ENCODE results near the gene HIVEP3.
A peak's percentile ranks its signal among the peaks of the same experiment; 100 is the strongest.

HIVEP3 gene

GRCh38 chr1:41728403-41729202, 190.1 kb downstream of the HIVEP3 start:
- Histone ChIP-seq H3K4me1 (ENCODE audit: control extremely low read depth in 1 of 4, control insufficient read depth in 4 of 4, insufficient read depth in 4 of 4, low read length in 3 of 4) (peaks cover 10 to 67% (median 43%) of the 10 kb centered on the region in 4 experiments), H3K27me3 (replicated peaks in 2 of 5; ENCODE audit: control insufficient read depth in 4 of 5, insufficient read depth in 5 of 5, low read length in 4 of 5) (peaks cover 0 to 2% (median 0%) of the 10 kb centered on the region in 5 experiments), H3K36me3 (ENCODE audit: control insufficient read depth in 4 of 4, insufficient read depth in 4 of 4, low read length in 3 of 4) (no peaks in the 10 kb centered on the region), H3K27ac (ENCODE audit: insufficient read depth in 1 of 2, low read depth in 1 of 2, low read length in 2 of 2, poor library complexity in 1 of 2, severe bottlenecking in 2 of 2) (no peak overlapping the region), H3K9me3 (ENCODE audit: control extremely low read depth in 1 of 5, control insufficient read depth in 4 of 5, insufficient read depth in 2 of 5, low read depth in 1 of 5, low read length in 4 of 5) (peaks cover 0 to 4% (median 0%) of the 10 kb centered on the region in 5 experiments), H3K4me3 (ENCODE audit: control insufficient read depth in 1 of 7, extremely low read depth in 1 of 7, insufficient read depth in 4 of 7, low read depth in 2 of 7, low read length in 6 of 7) (no peak overlapping the region)
- ChIA-PET POLR2A (interaction anchor here (1.1 to 1.8 kb wide), 2 partner anchors 8 to 10 kb away, joined by 3 to 8 read pairs; no protein-coding TSS in a partner anchor), CTCF (interaction anchor here (1.3 to 4.0 kb wide), 5 partner anchors 11 to 446 kb away, joined by 3 to 31 read pairs (median 3); no protein-coding TSS in a partner anchor)
- peak; percentile 25 to 79 (median 76) for DNase-seq
- 83% methylated on average over 9 of the region's 12 CpGs for WGBS (ENCODE audit: insufficient coverage)

GRCh38 chr1:41727749-41728115, 191.0 kb downstream of the HIVEP3 start:
- H3K36me3 ChIP-seq (ENCODE audit: control insufficient read depth in 4 of 4, insufficient read depth in 4 of 4, low read length in 3 of 4): no peaks in the 10 kb centered on the region
- ChIA-PET CTCF (interaction anchor here (1.0 to 4.0 kb wide), 9 partner anchors 12 to 154 kb away, joined by 3 to 31 read pairs (median 4); no protein-coding TSS in a partner anchor), POLR2A (interaction anchor here (0.9 to 1.3 kb wide), 7 partner anchors 9 to 62 kb away, joined by 3 to 4 read pairs (median 4); no protein-coding TSS in a partner anchor)
- peaks cover 0 to 4% (median 0%) of the 10 kb centered on the region in 5 experiments for H3K9me3 ChIP-seq (ENCODE audit: control extremely low read depth in 1 of 5, control insufficient read depth in 4 of 5, insufficient read depth in 2 of 5, low read depth in 1 of 5, low read length in 4 of 5)
- H3K4me3 ChIP-seq (ENCODE audit: control insufficient read depth in 1 of 7, extremely low read depth in 1 of 7, insufficient read depth in 4 of 7, low read depth in 2 of 7, low read length in 6 of 7): peak overlapping the region in 3 of 7 experiments; percentile 15 to 54 (median 29)
- no peak for DNase-seq
- WGBS (ENCODE audit: insufficient coverage): 73% methylated on average over 4 of the region's 4 CpGs
- H3K27me3 ChIP-seq (replicated peaks in 2 of 5; ENCODE audit: control insufficient read depth in 4 of 5, insufficient read depth in 5 of 5, low read length in 4 of 5): peaks cover 0 to 2% (median 0%) of the 10 kb centered on the region in 5 experiments
- peak overlapping the region in 1 of 2 experiments; percentile 51 for H3K27ac ChIP-seq (ENCODE audit: insufficient read depth in 1 of 2, low read depth in 1 of 2, low read length in 2 of 2, poor library complexity in 1 of 2, severe bottlenecking in 2 of 2)
- peaks cover 10 to 66% (median 43%) of the 10 kb centered on the region in 4 experiments for H3K4me1 ChIP-seq (ENCODE audit: control extremely low read depth in 1 of 4, control insufficient read depth in 4 of 4, insufficient read depth in 4 of 4, low read length in 3 of 4)

GRCh38 chr1:41726899-41727748, 191.6 kb downstream of the HIVEP3 start:
- Histone ChIP-seq H3K27me3 (replicated peaks in 2 of 5; ENCODE audit: control insufficient read depth in 4 of 5, insufficient read depth in 5 of 5, low read length in 4 of 5) (peaks cover 0 to 2% (median 0%) of the 10 kb centered on the region in 5 experiments), H3K27ac (ENCODE audit: insufficient read depth in 1 of 2, low read depth in 1 of 2, low read length in 2 of 2, poor library complexity in 1 of 2, severe bottlenecking in 2 of 2) (peak overlapping the region; percentile 16 to 51), H3K4me1 (ENCODE audit: control extremely low read depth in 1 of 4, control insufficient read depth in 4 of 4, insufficient read depth in 4 of 4, low read length in 3 of 4) (peaks cover 10 to 69% (median 43%) of the 10 kb centered on the region in 4 experiments), H3K36me3 (ENCODE audit: control insufficient read depth in 4 of 4, insufficient read depth in 4 of 4, low read length in 3 of 4) (no peaks in the 10 kb centered on the region), H3K9me3 (ENCODE audit: control extremely low read depth in 1 of 5, control insufficient read depth in 4 of 5, insufficient read depth in 2 of 5, low read depth in 1 of 5, low read length in 4 of 5) (peaks cover 0 to 4% (median 0%) of the 10 kb centered on the region in 5 experiments), H3K4me3 (ENCODE audit: control insufficient read depth in 1 of 7, extremely low read depth in 1 of 7, insufficient read depth in 4 of 7, low read depth in 2 of 7, low read length in 6 of 7) (peak overlapping the region in 5 of 7 experiments; percentile 8 to 54 (median 29))
- ChIA-PET CTCF (interaction anchor here (0.7 to 4.0 kb wide), 11 partner anchors 13 to 210 kb away, joined by 3 to 31 read pairs (median 4); no protein-coding TSS in a partner anchor), POLR2A (interaction anchor here (0.7 to 1.3 kb wide), 9 partner anchors 10 to 65 kb away, joined by 3 to 5 read pairs (median 4); no protein-coding TSS in a partner anchor)
- WGBS (ENCODE audit: insufficient coverage): 19% methylated on average over 23 of the region's 24 CpGs
- peak; percentile 32 to 77 (median 74) for DNase-seq

- no peak for DNase-seq
- Histone ChIP-seq H3K9me3 (ENCODE audit: control extremely low read depth in 1 of 5, control insufficient read depth in 4 of 5, insufficient read depth in 2 of 5, low read depth in 1 of 5, low read length in 4 of 5) (no peaks in the 10 kb centered on the region), H3K27ac (ENCODE audit: insufficient read depth in 1 of 2, low read depth in 1 of 2, low read length in 2 of 2, poor library complexity in 1 of 2, severe bottlenecking in 2 of 2) (no peak overlapping the region), H3K4me3 (ENCODE audit: control insufficient read depth in 1 of 7, extremely low read depth in 1 of 7, insufficient read depth in 4 of 7, low read depth in 2 of 7, low read length in 6 of 7) (no peak overlapping the region), H3K27me3 (replicated peaks in 2 of 5; ENCODE audit: control insufficient read depth in 4 of 5, insufficient read depth in 5 of 5, low read length in 4 of 5) (peaks cover 0 to 2% (median 0%) of the 10 kb centered on the region in 5 experiments), H3K36me3 (ENCODE audit: control insufficient read depth in 4 of 4, insufficient read depth in 4 of 4, low read length in 3 of 4) (no peaks in the 10 kb centered on the region), H3K4me1 (ENCODE audit: control extremely low read depth in 1 of 4, control insufficient read depth in 4 of 4, insufficient read depth in 4 of 4, low read length in 3 of 4) (peaks cover 10 to 69% (median 43%) of the 10 kb centered on the region in 4 experiments)
- 86% methylated on average over 4 of the region's 4 CpGs for WGBS (ENCODE audit: insufficient coverage)
- CTCF ChIA-PET: interaction anchor here (0.7 to 4.0 kb wide), 6 partner anchors 13 to 210 kb away, joined by 3 to 31 read pairs (median 4); no protein-coding TSS in a partner anchor
- POLR2A ChIA-PET: interaction anchor here (1.1 kb wide), 1 partner anchor 64 kb away, joined by 3 read pairs; no protein-coding TSS in a partner anchor
Observed at GRCh38 chr1:41726292-41726691, 192.4 kb downstream of the HIVEP3 start.

GRCh38 chr1:41724926-41725325, 193.8 kb downstream of the HIVEP3 start:
- 100% methylated on average over 2 of the region's 3 CpGs for WGBS (ENCODE audit: insufficient coverage)
- no peak for DNase-seq
- Histone ChIP-seq H3K4me1 (ENCODE audit: control extremely low read depth in 1 of 4, control insufficient read depth in 4 of 4, insufficient read depth in 4 of 4, low read length in 3 of 4) (peaks cover 10 to 57% (median 42%) of the 10 kb centered on the region in 4 experiments), H3K27ac (ENCODE audit: insufficient read depth in 1 of 2, low read depth in 1 of 2, low read length in 2 of 2, poor library complexity in 1 of 2, severe bottlenecking in 2 of 2) (no peak overlapping the region), H3K27me3 (replicated peaks in 2 of 5; ENCODE audit: control insufficient read depth in 4 of 5, insufficient read depth in 5 of 5, low read length in 4 of 5) (peaks cover 0 to under 1% (median 0%) of the 10 kb centered on the region in 5 experiments), H3K9me3 (ENCODE audit: control extremely low read depth in 1 of 5, control insufficient read depth in 4 of 5, insufficient read depth in 2 of 5, low read depth in 1 of 5, low read length in 4 of 5) (no peaks in the 10 kb centered on the region), H3K36me3 (ENCODE audit: control insufficient read depth in 4 of 4, insufficient read depth in 4 of 4, low read length in 3 of 4) (no peaks in the 10 kb centered on the region), H3K4me3 (ENCODE audit: control insufficient read depth in 1 of 7, extremely low read depth in 1 of 7, insufficient read depth in 4 of 7, low read depth in 2 of 7, low read length in 6 of 7) (no peak overlapping the region)
- CTCF ChIA-PET: interaction anchor here (1.1 to 2.6 kb wide), 3 partner anchors 14 to 151 kb away, joined by 3 to 6 read pairs (median 3); no protein-coding TSS in a partner anchor
- POLR2A ChIA-PET: no interaction called here

- Histone ChIP-seq H3K4me3 (ENCODE audit: control insufficient read depth in 1 of 7, extremely low read depth in 1 of 7, insufficient read depth in 4 of 7, low read depth in 2 of 7, low read length in 6 of 7) (no peak overlapping the region), H3K4me1 (ENCODE audit: control extremely low read depth in 1 of 4, control insufficient read depth in 4 of 4, insufficient read depth in 4 of 4, low read length in 3 of 4) (peaks cover 7 to 51% (median 36%) of the 10 kb centered on the region in 4 experiments), H3K9me3 (ENCODE audit: control extremely low read depth in 1 of 5, control insufficient read depth in 4 of 5, insufficient read depth in 2 of 5, low read depth in 1 of 5, low read length in 4 of 5) (no peaks in the 10 kb centered on the region), H3K36me3 (ENCODE audit: control insufficient read depth in 4 of 4, insufficient read depth in 4 of 4, low read length in 3 of 4) (no peaks in the 10 kb centered on the region), H3K27me3 (replicated peaks in 2 of 5; ENCODE audit: control insufficient read depth in 4 of 5, insufficient read depth in 5 of 5, low read length in 4 of 5) (no peaks in the 10 kb centered on the region), H3K27ac (ENCODE audit: insufficient read depth in 1 of 2, low read depth in 1 of 2, low read length in 2 of 2, poor library complexity in 1 of 2, severe bottlenecking in 2 of 2) (no peak overlapping the region)
- CTCF ChIA-PET: interaction anchor here (1.0 to 2.6 kb wide), 6 partner anchors 14 to 150 kb away, joined by 3 to 8 read pairs (median 4); no protein-coding TSS in a partner anchor
- DNase-seq: no peak
- POLR2A ChIA-PET: no interaction called here
- WGBS (ENCODE audit: insufficient coverage): 50% methylated on average over 2 of the region's 2 CpGs
Observed at GRCh38 chr1:41724248-41724647, 194.5 kb downstream of the HIVEP3 start.

Measured in common myeloid progenitor, CD34-positive (primary cell).